ENCODE data around the gene MRPL53. TPM values are rescaled to one million over a fixed set of nuclear protein-coding genes. Genes with fewer than 3 reads are reported as not detected.

Gene MRPL53
- total RNA-seq, 1 experiment from 2014 or later: 65.4 TPM

DNA sequence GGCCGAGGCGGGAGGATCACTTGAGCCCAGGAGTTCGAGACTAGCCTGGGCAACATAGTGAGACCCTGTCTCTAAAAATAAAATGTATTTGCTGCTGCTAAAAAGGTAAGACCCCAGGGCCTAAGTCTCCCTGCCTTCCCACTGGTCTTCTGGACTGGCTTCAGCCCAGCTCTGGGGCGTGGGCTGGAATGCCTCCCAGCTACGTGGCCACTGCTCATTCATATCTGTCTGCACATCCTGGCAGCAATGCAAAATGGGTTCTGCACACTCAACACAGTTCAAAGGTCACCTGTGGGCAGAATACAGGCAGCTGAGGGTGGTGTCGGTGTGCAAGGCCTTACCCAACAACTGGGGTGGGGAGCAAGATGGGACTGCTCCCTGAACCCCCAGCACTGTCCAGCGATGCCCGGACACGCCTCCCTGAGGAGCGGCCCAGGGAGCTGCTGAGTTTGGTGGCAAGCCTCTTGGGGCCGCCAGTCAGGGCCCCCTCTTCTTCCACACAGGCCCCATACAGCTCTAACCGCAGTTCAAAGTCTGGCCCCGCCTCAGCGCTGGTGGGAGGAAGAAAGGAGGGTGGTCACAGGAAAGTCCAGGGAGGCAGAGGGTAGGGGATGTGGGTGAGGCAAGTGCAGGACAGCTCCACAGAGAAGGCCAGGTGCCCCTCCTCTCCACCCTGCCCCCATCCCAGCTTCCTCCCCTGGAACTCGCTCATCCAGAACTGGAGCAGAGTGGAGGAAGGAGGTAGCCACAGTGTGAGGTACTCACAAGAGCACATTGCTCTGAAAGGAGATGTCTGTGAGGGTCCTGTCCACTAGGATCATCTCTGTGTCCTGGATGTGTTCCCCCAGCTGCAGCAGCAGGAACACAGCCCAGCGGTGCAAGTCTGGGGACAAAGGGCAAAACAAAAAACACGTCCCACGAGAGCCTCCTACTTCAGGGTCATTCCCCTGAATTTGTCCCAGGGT is 42.7 kb downstream of the MRPL53 start:
- DNase-seq (ENCODE audit: low read depth, low spot score): no peak
- Histone ChIP-seq H3K4me3 (replicated peaks in 1 of 2; ENCODE audit: low read depth in 1 of 2, low read length in 2 of 2) (no peak overlapping the region), H4K20me1 (ENCODE audit: insufficient read depth) (no peaks in the 10 kb centered on the region), H3K4me2 (ENCODE audit: low read length) (no peak overlapping the region), H3K36me3 (ENCODE audit: control insufficient read depth in 1 of 2, insufficient read depth in 2 of 2, low read length in 2 of 2) (peaks cover 43 to 59% of the 10 kb centered on the region in 2 experiments), H3K9me2 (ENCODE audit: insufficient read depth) (no peaks in the 10 kb centered on the region), H3K9me3 (ENCODE audit: control insufficient read depth in 1 of 2, insufficient read depth in 1 of 2, low read depth in 1 of 2, low read length in 2 of 2) (no peaks in the 10 kb centered on the region), H3K4me1 (ENCODE audit: control insufficient read depth in 1 of 2, insufficient read depth in 2 of 2, low read length in 2 of 2) (peaks cover 0 to 9% of the 10 kb centered on the region in 2 experiments; a peak in 2 of 4 replicates), H2AFZ (ENCODE audit: low read depth, low read length, poor library complexity, severe bottlenecking) (no peak overlapping the region), H3K9ac (ENCODE audit: low read length) (no peak overlapping the region), H3K27me3 (ENCODE audit: insufficient read depth, low read length) (no peaks in the 10 kb centered on the region), H3K27ac (ENCODE audit: low read depth, low read length) (no peak overlapping the region), H3K79me2 (ENCODE audit: insufficient read depth, low read length) (peaks cover 31% of the 10 kb centered on the region)
- ChIA-PET CTCF (no interaction called here), POLR2A (interaction anchor here (1.8 kb wide), 1 partner anchor 11 kb away, joined by 7 read pairs; no protein-coding TSS in a partner anchor), RAD21 (ENCODE audit: low non-redundant PET in 1 of 2, low total read pairs in 2 of 2, uncharacterized antibody in 2 of 2, unreplicated experiment in 2 of 2) (no interaction called here)
- no TSS peak for BruUV-seq (replicated peaks)
- intact Hi-C loops (cut with micrococcal nuclease): no loop called here
- ATAC-seq: no peak
- TF ChIP-seq POLR2A (IDR thresholded peaks at IDR 0.05; ENCODE audit: borderline replicate concordance, extremely low read depth, insufficient read depth, insufficient read length) (no peak), JUND (IDR thresholded peaks at IDR 0.05) (no peak), TCF7L2 (IDR thresholded peaks at IDR 0.05; ENCODE audit: borderline replicate concordance, extremely low read depth, insufficient read depth, insufficient read length) (no peak), RAD21 (IDR thresholded peaks at IDR 0.05; ENCODE audit: low read depth) (no peak), POLR2AphosphoS5 (IDR thresholded peaks at IDR 0.05; ENCODE audit: low read depth, low read length) (no peak), FOSL1 (IDR thresholded peaks at IDR 0.05; ENCODE audit: low read depth) (no peak), EGR1 (IDR thresholded peaks at IDR 0.05; ENCODE audit: low read depth) (no peak), SIN3A (IDR thresholded peaks at IDR 0.05; ENCODE audit: low read depth) (no peak), EZH2 (IDR thresholded peaks at IDR 0.05) (no peak), CBX3 (IDR thresholded peaks at IDR 0.05; ENCODE audit: low read depth) (no peak), YY1 (IDR thresholded peaks at IDR 0.05; ENCODE audit: extremely low read depth, insufficient replicate concordance, low read depth, low read length) (no peak), SRF (IDR thresholded peaks at IDR 0.05; ENCODE audit: low read depth) (no peak), EZH2phosphoT487 (IDR thresholded peaks at IDR 0.05; ENCODE audit: borderline replicate concordance) (no peak), CEBPB (IDR thresholded peaks at IDR 0.05; ENCODE audit: low read depth) (no peak)
- TF ChIP-seq, protein P1, sequence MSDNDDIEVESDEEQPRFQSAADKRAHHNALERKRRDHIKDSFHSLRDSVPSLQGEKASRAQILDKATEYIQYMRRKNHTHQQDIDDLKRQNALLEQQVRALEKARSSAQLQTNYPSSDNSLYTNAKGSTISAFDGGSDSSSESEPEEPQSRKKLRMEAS (IDR thresholded peaks at IDR 0.05): no peak
- TF ChIP-seq, protein P2, sequence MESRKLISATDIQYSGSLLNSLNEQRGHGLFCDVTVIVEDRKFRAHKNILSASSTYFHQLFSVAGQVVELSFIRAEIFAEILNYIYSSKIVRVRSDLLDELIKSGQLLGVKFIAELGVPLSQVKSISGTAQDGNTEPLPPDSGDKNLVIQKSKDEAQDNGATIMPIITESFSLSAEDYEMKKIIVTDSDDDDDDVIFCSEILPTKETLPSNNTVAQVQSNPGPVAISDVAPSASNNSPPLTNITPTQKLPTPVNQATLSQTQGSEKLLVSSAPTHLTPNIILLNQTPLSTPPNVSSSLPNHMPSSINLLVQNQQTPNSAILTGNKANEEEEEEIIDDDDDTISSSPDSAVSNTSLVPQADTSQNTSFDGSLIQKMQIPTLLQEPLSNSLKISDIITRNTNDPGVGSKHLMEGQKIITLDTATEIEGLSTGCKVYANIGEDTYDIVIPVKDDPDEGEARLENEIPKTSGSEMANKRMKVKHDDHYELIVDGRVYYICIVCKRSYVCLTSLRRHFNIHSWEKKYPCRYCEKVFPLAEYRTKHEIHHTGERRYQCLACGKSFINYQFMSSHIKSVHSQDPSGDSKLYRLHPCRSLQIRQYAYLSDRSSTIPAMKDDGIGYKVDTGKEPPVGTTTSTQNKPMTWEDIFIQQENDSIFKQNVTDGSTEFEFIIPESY (IDR thresholded peaks at IDR 0.05; ENCODE audit: extremely low read depth, insufficient replicate concordance, low read length): no peak
- TF ChIP-seq, protein P3, sequence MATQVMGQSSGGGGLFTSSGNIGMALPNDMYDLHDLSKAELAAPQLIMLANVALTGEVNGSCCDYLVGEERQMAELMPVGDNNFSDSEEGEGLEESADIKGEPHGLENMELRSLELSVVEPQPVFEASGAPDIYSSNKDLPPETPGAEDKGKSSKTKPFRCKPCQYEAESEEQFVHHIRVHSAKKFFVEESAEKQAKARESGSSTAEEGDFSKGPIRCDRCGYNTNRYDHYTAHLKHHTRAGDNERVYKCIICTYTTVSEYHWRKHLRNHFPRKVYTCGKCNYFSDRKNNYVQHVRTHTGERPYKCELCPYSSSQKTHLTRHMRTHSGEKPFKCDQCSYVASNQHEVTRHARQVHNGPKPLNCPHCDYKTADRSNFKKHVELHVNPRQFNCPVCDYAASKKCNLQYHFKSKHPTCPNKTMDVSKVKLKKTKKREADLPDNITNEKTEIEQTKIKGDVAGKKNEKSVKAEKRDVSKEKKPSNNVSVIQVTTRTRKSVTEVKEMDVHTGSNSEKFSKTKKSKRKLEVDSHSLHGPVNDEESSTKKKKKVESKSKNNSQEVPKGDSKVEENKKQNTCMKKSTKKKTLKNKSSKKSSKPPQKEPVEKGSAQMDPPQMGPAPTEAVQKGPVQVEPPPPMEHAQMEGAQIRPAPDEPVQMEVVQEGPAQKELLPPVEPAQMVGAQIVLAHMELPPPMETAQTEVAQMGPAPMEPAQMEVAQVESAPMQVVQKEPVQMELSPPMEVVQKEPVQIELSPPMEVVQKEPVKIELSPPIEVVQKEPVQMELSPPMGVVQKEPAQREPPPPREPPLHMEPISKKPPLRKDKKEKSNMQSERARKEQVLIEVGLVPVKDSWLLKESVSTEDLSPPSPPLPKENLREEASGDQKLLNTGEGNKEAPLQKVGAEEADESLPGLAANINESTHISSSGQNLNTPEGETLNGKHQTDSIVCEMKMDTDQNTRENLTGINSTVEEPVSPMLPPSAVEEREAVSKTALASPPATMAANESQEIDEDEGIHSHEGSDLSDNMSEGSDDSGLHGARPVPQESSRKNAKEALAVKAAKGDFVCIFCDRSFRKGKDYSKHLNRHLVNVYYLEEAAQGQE (IDR thresholded peaks at IDR 0.05; ENCODE audit: low read depth): no peak
- TF ChIP-seq, protein P4, sequence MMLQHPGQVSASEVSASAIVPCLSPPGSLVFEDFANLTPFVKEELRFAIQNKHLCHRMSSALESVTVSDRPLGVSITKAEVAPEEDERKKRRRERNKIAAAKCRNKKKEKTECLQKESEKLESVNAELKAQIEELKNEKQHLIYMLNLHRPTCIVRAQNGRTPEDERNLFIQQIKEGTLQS (IDR thresholded peaks at IDR 0.05): no peak
- TF ChIP-seq, protein P5, sequence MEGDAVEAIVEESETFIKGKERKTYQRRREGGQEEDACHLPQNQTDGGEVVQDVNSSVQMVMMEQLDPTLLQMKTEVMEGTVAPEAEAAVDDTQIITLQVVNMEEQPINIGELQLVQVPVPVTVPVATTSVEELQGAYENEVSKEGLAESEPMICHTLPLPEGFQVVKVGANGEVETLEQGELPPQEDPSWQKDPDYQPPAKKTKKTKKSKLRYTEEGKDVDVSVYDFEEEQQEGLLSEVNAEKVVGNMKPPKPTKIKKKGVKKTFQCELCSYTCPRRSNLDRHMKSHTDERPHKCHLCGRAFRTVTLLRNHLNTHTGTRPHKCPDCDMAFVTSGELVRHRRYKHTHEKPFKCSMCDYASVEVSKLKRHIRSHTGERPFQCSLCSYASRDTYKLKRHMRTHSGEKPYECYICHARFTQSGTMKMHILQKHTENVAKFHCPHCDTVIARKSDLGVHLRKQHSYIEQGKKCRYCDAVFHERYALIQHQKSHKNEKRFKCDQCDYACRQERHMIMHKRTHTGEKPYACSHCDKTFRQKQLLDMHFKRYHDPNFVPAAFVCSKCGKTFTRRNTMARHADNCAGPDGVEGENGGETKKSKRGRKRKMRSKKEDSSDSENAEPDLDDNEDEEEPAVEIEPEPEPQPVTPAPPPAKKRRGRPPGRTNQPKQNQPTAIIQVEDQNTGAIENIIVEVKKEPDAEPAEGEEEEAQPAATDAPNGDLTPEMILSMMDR (IDR thresholded peaks at IDR 0.05 in 2 of 3, conservative IDR thresholded peaks at IDR 0.05 in 1 of 3; ENCODE audit: borderline replicate concordance in 1 of 3, insufficient read depth in 1 of 3, low read depth in 2 of 3, low read length in 2 of 3): no peak
